NK-92 (cell line): Measurements from ENCODE around the gene C20orf204.

Experiments
- DNase-seq: peaks from one replicate; lab custom pipeline; 2025; ENCODE audit not compliant: unreplicated experiment; lab: John Stamatoyannopoulos, UW

Gene C20orf204

DNA sequence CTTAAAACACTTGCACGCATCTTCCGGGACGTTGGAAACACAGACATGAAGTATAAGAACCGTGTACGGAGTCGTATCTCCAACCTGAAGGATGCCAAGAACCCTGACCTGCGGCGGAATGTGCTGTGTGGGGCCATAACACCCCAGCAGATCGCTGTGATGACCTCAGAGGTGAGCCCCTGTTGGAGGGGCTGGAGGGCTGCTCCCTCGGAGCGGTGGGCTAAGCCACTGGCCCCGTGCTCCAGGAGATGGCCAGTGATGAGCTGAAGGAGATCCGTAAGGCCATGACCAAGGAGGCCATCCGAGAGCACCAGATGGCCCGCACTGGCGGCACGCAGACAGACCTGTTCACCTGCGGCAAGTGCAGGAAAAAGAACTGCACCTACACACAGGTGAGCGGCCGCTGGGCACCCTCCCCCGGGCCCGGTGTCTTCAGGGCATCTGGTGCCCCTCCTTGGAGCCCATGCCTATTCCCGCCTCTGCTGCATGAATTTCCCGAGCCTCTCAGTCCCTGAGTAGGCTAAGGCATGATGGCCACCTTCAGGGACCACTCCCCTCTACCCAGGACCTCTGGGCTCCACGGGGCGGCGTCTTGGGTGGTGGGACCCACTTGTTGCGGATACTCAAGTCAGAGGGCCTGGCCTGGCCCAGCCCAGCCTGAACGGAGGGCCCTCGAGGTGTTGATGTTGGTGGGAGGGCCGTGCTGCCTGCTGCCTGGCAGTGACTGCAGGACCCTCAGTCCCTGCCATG, 34.4 kb downstream of the C20orf204 start:
- DNase-seq, result no peak

DNA sequence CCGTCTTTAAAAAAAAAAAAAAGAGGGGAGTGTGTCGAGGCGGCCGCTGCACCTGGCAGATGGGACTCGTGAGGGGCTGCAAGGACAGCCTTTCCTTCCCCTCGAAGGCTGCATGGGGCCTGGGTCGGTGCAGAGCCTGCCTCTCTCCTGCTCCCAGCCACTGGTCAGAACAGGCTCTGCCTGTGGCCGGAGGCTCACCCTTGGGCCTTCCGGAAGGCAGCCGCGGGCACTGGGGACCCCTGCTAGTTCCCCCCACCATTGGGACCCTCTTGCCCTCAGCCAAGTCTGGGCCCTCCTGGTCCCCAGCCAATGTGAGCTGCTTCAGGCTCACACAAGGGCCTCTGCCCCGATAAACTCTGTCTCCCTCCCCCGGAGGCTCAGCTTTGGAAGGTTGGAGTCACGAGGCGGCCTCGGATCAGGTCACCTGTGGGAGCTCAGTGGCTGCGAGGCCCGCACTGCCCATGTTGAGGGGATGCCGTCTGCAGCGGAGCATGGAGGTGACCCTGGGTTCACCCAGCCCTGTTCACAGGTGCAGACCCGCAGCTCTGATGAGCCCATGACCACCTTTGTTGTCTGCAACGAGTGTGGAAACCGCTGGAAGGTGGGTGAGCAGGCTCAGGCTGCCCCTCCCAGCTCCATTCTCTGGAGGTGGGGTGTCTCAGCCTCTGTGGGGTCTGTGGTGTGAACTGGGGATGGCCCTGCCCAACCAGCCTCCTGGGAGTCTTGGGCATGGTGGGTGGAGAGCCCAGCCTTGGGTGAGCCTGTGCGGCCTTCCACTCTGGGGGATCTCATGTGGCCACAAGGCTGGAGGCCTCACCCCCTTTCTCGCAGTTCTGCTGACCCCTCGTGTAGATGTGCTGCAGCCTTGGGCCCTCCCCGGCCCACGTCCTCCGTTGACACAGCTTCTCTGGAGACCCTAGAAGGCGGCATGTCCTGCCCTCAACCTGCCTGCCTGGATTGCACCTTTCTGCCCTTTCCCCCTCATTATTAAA, 35.7 kb downstream of the C20orf204 start:
- no peak for DNase-seq

DNA sequence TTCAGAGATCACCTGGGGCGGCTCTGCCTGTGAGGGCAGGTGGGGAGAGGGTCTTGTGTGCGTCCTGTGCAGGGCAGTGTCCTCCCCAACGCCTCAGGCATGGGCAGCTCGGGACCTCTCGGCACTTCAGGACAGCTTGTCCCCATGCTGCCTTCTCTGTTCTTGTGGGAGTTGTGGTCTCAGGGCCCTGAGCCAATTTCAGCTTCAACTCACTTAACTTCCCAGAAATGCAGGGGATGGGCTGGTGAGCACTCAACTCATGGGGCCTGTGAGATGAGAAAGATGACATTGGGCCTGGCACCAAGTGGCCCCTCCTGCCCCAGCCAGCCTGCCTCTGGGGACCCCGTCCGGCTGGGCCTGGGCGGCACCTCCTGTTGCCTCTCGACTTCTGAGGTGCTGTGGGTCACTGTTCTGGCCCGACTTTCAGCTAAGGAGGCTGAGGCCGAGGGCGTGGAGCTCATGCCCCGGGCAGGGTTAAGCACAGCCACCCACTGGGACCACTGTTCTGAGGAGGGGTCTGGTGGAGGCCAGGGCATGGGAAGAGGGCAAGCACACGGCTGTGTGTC, 36.6 kb downstream of the C20orf204 start:
- DNase-seq, result no peak

DNA sequence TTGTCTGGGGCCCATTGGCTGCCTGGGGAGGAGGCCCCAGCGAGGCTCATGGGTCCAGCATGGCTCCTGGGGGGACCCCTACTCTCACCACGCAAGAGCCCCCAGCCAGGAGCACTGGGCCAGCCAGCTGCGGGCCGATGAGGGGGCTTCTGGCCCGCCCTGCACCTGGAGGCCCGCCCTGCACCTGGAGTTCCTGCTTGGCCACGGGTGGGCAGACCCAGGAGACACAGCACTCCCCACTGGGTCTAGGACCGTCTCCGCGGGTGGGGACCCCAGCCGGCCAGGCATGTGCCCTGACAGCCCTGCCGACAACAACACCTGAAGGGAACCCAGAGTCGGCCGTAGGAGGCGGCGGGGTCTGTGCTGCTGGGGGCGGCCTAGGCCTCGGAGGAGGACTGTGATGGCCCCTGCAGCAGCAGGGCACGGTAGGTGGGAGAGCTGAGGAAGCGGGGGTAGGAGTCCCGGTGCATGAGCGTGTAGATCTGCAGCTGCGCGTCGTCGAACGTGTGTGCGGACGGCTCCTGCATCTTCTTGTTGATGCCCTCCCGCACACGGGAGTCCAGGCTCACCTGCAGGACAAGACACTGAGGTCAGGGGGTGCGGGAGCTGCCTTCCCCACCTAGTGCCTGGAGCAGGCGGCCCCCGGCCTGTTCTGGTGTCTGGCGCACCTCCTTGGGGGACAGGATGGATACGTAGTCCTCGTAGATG, 37.6 kb downstream of the C20orf204 start:
- DNase-seq, result no peak

DNA sequence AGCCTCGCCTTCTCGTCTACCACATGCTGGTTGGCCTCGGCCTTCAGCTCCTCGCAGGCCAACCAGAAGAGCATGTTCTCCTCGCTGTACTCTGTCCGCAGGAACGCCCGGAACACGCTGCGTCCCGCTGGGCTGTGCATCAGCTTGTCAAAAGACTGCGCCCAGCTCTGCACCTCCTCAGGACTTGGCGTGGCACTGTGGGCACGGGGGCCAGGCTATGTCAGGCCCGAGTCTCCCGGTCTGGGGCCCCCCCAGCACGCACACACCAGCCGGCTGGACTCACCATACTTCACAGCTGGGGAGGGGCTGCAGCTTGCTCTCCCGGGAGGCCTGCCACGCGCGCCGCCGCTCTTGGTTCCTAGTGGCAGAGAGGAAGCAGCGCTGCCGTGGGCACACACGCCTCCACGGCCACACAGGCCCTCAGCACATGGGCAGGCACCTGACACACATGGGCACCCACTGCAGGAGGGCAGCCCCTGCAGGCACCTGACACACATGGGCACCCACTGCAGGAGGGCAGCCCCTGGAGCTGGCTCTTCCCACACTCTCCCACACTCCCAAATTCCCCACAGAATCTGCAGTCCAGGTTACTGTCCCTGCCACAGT, 38.3 kb downstream of the C20orf204 start:
- no peak for DNase-seq

DNA sequence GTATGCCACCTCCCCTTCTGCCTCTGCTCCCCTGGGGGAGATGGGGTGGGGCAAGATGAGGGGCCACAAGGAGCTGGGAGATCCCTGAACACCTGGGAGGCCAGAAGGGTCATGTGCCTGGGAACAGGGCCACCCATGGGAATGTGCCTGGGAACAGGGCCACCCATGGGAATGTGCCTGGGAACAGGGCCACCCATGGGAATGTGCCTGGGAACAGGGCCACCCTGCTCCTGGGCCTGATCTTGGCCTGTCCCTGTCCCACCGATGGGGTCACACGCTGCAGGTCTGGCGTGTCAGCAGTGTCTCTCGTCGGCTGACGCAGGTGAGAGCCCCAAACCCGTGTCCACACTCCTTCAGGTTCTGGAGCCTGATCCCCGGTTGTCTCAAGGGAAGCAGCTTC, 39.0 kb downstream of the C20orf204 start:
- no peak for DNase-seq

DNA sequence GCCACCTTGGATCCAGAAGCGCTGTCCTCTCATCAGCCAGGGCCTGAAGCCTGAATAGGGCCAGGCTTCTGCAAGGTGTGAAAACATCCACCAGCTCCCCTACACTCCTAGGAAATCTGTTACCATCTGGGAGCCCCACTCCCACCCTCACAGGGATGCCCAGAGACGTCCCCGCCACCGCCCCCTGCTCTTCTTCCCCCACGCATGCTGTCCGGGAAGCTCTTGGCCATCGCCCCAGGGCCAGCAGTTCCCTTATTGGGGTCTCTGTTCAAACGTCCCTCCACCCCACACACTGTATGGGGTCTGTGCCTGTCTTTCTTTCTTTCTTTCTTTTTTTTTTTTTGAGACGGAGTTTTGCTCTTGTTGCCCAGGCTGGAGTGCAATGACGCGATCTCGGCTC, 39.6 kb downstream of the C20orf204 start:
- no peak for DNase-seq

DNA sequence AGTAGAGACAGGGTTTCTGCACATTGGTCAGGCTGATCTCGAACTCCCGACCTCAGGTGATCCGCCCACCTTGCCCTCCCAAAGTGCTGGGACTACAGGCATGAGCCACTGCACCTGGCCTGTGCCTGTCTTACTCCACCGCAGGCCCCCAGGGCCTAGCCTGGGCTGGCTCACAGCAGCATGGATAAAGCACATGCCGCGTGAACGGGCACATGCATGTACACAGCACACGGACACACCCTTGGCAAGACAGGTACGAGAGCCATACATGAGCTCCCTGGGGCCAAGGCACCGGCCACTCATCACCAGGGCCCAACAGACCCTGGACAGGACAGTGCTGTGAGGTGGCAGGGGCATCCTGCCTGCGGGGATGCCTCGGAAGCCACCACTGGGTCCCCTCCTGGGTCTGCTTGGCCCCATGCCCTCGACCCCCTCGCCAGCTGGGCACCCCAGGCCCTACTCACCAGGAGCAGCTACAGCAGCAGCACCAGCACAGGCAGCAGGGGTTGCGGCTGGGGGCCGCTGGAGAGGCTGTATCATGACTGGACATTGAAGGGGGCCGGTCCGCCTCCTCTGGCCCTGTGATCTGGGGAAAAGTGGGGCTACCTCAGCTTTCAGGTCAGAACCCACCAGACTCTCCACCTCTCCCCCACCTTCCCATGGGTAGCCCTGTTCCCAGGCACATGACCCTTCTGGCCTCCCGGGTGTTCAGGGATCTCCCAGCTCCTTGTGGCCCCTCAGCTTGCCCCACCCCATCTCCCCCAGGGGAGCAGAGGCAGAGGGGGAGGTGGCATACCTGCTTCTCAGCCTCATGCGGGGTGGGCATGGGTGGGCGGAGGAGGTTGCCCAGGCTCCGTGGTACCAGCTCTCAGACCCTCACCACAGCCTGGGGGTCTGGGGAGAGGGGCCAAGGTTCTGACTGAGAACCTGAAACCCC, 40.3 kb downstream of the C20orf204 start:
- no peak for DNase-seq

DNA sequence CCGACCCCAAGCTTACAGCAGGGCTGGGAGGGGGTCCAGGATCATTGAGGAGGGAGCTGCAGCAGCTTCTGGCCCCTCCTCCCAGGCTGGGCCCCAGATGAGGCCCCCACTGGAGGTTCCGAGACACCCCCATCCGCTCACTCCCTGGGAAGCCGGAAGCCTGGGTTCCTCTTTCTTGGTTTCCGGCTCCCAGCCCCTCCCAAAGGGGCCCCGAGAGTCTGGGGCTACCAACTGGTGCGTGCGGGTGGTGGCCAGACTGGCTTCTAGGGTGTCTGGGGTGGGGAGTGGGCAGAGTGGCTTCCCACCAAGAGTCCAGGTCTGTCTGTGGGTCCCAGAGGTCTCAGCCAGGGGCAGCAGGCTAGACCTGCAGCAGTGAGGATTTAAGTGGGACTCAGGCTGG, 41.1 kb downstream of the C20orf204 start:
- no peak for DNase-seq

DNA sequence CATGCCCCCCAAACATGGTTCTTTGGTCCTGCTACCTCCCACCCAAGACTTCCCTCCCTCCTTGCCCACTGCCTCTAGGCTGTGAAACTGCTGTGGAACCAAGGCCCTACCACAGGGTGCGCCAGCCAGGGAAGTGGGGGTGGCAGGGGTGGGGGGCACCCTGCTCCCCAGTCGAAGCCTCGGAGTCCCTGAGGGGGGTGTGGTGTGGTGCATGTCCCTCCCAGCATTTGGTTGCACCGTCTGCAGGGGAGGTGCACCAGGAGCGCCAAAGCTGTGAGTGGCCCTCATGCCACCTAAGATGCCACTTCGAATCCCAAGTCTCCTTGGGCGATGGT, 41.5 kb downstream of the C20orf204 start:
- DNase-seq, result no peak

DNA sequence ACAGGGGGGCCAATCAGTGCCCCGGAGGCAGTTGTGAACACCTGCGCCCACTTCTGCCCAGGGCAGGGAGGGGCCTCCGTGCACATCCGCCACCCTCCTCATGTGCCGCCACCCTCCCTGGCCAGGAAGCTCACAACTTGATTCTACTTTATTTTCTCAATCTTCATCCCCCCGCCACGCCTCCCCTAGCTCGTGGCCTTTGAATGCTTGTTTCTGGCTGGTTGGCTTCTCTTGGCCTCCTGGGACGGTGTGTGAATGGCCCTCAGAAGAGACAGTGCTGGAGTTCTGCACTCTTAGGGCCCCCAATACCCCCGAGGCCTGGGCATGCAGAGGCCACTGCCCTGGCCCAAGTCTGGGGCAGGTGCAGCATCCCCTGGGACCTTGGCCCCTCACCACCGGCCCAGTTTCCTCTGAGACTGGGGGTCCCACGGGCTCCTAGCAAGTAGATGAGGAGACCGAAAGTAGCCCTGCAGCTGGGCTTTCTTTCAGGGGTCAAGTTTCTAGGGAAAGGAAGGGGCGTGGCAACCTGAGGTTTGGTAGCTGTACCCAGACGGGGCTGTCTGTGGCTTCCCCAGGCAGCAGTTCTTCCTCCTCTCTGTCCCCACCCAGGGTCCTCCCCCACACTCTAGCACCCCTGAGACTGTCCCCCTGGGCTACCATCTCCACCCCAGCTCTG, 42.0 kb downstream of the C20orf204 start:
- no peak for DNase-seq

DNA sequence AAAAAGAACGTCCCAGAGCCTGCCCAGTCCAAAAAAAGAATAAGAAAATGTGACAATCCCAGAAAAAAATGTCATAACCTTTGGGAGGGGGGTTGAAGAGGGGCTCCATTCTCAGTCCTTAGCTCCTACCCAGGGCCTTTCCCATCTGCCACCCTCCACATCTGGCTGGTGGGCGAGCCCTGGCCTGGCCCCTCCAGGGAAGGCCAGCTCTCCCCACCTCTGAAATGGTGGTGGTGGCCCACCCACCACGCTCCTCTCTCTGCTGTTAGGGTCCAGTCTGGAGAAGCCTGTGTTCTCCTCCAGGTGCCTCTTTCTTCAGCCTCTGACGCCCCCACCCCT, 42.9 kb downstream of the C20orf204 start:
- no peak for DNase-seq

DNA sequence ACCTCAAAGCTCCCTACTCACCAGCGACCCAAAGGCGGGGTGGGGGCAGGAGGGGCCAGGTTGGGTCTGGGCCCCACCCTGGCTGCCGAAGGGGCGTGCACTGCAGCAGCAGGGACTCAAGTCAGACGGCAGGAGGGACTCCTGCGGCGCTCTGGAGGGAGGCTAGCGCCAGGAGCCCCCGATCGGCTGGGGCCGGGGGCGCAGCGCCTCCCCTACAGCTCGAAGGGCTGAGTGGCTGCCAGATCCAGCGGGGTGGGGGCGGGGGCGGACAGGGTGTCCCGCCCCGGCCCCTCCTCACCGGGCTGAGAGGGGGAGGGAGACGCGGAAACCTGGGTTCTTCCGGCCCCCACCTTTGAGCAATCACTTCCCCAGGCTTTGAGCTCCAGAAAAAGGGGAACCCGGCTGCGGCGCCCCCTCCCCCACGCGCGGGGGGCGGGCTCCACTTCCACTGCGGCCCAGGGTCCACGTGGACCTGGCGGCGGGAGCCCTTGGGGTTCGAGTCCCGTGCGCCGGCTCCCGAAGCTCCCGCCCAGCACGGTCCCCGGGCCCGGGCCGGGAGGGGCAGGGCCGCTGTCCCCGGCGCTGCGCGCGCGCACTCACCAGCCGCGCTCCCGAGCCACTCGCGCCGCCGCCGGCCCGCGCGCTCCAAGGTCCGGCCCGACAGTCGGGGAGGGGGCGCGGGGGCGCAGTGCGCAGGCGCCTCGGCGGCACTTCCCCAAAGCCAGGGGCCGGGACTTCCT, 43.5 kb downstream of the C20orf204 start, which contains the start of gene RGS19:
RGS19 (minus strand) TSS at position 246 of the 740 bp plus-strand sequence. CDS start 2,632 bp downstream, outside the sequence.
- no peak for DNase-seq

DNA sequence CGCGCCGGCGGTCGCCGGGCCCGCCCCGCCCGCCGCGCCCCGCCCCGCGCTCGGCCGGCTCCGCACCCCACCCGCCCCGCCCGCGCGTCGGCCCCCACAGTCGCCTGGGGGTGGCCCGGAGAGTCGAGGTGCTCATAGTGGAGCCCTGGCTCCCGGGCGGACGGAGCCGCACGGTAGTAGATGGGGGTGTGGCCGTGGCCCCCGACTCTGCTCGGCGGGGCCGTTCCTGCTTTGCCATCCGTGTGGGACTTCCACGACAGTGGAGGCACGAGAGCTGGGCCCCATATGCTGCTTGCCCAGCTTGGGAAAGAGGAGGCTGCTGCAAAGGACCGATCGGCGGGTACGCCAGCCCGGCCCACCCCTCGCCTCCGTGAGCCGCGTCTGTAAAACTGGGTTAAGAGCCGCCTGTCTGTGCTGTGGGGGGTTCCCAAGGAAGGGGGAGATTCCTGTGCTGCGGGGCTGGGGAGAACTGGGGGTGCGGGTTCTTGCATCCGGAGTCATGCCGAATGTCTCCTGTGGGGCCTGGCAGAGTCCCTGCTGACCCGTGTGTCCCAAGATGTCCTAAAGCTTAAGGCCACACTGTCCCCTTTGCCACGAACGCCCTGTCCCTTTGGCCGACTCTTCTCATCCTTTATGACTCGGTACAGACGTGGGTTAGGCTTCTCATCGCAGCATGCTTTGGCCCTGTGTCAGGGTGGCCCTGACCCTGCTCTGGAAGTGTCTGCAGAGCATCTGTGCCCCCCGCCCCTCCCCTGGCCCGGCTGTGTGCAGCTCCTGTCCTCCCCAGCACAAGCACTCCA, 44.2 kb downstream of the C20orf204 start, which contains the start of gene OPRL1:
OPRL1 (plus strand) TSS at position 70 of the 800 bp plus-strand sequence. CDS start 12,639 bp downstream, outside the sequence.
- DNase-seq, result no peak

DNA sequence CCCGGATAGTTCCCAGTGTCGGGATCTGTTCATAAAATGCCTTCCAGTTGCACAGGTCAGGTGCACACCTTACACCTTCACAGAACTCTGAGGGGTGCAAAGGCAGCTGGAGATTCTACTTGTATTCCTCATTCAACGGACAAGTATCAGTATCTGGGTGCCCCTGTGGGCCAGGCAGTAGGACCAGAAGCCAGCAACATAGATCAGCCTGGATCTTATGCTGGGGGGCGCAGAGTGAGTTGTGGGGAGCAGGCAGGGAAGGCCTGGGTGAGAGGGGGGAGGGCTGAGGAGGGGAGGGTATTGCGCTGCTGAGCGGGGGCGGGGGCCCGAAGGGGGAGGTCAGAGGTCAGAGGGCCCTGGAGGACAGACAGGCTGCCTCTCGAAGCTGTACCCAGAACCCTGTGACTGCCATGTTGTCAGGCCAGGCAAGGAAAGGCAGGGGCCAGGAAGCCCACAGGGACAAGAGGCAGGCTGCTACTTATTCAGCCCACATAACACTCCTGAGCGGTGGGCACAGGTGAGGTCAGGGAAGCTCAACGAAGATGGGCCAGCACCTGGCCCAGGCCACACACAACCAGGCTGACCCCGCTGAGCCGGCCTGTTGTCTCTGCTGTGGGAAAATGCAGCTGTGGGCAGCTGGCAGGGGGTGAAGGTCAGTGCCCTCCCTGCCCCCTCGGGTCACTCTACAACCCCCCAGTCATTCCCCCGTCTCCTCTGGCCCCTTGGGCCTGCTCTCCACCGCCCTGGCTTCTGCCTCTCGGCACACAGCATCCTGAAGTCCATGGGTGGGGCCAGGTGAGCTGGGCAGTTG, 45.0 kb downstream of the C20orf204 start:
- DNase-seq, result no peak

DNA sequence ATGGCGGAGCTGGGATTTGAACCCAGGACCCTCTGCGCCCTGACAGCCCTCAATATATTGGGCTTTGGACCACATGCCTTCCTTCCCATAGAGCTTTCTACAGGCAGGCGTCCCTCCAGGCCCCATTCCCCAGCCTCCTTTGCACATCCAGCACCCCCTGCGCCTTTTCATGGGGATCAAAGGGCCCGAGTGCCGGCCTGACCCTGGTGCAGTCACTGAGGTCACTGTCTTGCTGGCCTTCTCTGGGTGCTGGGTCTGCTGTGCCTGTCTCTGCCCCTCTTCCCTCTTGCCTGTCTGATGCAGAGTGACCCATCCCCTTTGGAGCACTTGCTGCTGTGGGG, 45.6 kb downstream of the C20orf204 start:
- no peak for DNase-seq
